Peyer's patch (tissue), 4 donors: Measurements from ENCODE around the gene DPEP2NB.

Source experiments
- POLR2A ChIP-seq, 2 donors: fragments of 450-650 bp; IDR thresholded peaks; one replicate each; pipeline ENCODE4 v1.5.1; 2017; ENCODE audit warnings: antibody characterized with exemption in 2 of 2, mild to moderate bottlenecking in 2 of 2, moderate library complexity in 2 of 2
- TF ChIP-seq, protein P1 (sequence below), 6 experiments: fragments of 450-650 bp in 4 of 6; fragments of 200-600 bp in 2 of 6; sonication (generic) in 1 of 6; IDR thresholded peaks; one replicate each; pipeline ENCODE4 v1.5.1; 2017 to 2019; ENCODE audit warnings: antibody characterized with exemption in 6 of 6, mild to moderate bottlenecking in 3 of 6, moderate library complexity in 1 of 6

DNA sequence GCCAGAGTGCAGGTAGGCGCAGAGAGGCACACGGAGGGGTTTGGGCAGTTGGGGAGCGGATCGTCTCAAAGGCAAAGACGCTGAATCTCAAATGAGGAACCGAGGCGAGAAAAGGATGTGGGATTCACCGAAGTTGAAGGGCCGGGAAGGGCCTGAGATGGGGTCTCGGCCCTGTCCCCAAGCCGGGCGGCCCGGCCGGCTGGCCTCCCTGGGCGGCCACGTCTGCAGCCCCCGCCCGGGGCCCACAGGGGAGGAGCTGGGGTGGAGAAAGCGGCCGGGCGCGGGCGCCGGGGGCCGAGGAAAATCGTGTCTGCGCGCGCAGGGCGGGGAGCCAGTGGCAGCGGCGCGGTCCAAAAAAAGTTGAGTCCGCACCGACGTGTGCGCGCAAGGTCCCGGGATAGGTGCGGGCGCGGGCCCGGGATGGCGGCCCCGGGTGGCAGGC lies 47.7 kb downstream of the DPEP2NB start:
- TF ChIP-seq POLR2A (IDR thresholded peaks at IDR 0.05) = no peak
- TF ChIP-seq, protein P1, sequence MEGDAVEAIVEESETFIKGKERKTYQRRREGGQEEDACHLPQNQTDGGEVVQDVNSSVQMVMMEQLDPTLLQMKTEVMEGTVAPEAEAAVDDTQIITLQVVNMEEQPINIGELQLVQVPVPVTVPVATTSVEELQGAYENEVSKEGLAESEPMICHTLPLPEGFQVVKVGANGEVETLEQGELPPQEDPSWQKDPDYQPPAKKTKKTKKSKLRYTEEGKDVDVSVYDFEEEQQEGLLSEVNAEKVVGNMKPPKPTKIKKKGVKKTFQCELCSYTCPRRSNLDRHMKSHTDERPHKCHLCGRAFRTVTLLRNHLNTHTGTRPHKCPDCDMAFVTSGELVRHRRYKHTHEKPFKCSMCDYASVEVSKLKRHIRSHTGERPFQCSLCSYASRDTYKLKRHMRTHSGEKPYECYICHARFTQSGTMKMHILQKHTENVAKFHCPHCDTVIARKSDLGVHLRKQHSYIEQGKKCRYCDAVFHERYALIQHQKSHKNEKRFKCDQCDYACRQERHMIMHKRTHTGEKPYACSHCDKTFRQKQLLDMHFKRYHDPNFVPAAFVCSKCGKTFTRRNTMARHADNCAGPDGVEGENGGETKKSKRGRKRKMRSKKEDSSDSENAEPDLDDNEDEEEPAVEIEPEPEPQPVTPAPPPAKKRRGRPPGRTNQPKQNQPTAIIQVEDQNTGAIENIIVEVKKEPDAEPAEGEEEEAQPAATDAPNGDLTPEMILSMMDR (IDR thresholded peaks at IDR 0.05) = no peak
